ACHN (cell line): ENCODE measurements around the gene C10orf120.

Experiments
- DNase-seq: peaks from one replicate; pipeline ENCODE4 v3.0.0-alpha.2; 2015
- in situ Hi-C: cut with HindIII; loops from 2 replicates; pipeline ENCODE4 v1.10.0; 2017; ENCODE audit warnings: low sequenced_read_pairs, low pct_ligation_motif_present, low pct_unique_long_range_greater_than_20kb

The C10orf120 gene

DNA sequence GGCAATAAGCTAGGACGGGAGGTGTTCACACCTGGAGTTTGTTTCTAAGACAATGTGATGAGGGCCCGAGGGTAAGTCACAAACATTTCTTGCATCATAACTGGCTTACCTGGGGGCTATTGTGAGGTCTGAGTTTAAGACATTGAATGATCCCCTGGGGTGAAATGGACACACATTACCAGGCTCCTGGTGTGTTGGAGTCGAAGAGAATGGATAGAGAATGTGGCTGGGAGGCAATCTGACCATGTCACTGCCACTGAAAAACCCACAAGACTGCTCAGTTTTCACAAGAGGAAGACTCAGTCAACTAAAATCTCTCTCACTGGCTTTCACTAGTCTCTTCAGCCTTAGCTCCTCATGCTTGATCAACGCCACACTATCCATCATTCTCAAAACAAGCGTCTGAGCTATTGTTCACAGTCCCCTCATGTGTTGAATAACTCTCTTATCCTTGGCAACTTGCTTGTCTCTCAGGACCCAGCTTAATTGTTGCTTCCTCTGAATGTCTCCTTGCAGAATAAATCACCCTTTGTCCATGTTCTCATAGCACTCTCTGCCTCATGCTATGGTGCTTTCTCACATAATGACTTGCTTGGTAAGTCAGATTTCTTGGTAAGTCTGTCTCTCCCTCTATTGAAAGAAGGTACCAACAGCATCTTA, at the start of gene C10orf120:
Gene C10orf120, minus strand, starts transcription at position 51 of the 660 bp plus-strand sequence. CDS start 56 bp downstream, outside the sequence.
- in situ Hi-C loops, result no loop called here
- no peak for DNase-seq

DNA sequence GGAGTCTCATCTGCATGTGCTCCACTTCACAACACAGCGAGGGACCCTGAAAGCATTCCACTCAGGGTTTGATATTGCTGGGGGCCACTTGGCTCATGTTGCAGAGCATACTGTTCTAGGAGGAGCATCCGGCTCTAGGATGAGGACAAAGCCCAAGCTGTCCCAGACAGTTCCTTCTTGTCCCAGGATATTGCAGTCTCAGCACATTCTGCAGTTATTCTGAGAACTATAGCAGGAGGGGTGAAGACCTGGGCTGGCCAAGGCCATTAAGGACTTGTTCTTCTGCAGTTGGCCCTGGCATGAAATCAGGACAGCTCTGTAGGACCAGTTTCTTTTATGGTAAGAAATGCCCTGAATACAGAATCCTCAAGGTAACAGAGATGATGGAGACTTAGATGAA, 48.9 kb upstream of the C10orf120 start:
- no peak for DNase-seq
- in situ Hi-C loops, result no loop called here

GRCh38 chr10:122746408-122746807, 46.8 kb upstream of the C10orf120 start:
- DNase-seq, result no peak
- in situ Hi-C loops, result no loop called here

GRCh38 chr10:122744257-122744656, 44.6 kb upstream of the C10orf120 start:
- in situ Hi-C loops, result no loop called here

DNA sequence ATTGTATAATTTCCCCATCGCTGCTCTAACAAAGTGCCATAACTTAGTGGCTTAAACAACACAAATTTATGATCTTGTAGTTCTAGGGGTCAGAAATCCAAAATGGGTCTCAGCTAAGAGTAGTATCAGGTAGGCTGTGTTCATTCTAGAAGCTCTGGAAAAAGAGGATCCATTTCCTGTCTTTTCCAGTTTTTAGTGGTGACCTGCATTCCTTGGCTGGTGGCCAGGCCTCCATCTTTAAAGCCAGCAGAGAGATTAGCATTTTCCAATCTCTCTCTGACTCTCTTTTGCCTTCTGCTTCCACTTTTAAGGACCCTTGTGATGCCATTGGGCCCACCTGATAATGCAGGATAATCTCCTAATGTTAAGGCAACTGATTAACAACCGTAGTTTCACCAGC, 41.0 kb upstream of the C10orf120 start:
- DNase-seq, result no peak
- in situ Hi-C loops, result no loop called here

More at GRCh38 chr10:122744257-122744656, 44.6 kb upstream of the C10orf120 start:
- DNase-seq, result no peak

DNA sequence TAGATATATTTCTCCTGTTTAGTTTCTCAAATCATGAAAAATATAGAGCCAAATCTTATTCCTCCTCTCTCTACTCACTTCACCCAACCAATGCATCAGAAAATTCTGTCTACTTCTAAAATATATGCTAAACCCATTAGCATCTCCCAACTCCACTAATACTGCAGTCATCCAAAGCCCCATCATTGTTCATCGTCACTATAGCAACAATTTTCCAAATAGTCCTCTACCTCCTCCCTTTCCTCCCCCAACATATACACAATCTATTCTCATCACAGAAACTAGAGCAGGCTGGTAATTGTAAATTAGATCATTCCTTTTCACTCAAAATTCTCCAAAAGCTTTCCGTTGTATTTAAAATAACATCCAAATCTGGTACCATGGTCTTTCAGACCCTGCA, 38.4 kb upstream of the C10orf120 start:
- in situ Hi-C loops, result no loop called here
- no peak for DNase-seq

DNA sequence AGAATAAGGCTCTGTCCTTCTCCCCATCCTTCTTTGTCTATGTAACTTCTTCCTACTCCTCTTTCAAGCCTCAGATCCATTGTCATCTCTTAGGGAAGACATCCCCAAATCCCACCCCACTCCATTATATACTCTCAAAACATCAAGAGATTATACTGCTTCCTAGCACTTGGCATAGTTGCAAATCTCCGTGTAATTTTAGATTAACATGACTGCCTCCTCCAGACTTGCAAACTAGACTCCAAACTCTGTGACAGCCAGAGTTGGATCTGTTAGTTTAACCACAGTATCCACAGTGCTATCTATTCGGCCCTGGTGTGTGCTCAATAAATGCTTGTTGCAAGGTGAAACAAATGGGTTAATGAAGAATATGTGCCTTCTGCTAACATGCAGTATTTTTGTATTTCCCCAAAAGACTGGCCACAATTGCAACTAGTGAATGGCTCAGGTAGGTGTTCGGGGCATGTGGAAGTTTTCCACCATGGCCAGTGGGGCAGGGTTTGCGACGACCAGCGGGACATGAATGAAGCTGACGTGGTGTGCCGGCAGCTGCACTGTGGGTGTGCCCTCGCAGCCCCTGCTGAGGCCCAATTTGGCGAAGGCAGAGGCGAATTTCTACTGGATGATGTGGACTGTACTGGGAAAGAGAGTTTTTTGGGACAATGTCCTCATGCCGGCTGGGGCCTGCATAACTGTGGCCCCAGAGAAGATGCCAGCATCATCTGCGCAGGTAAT, 34.5 kb upstream of the C10orf120 start:
- no peak for DNase-seq
- in situ Hi-C loops, result no loop called here

- DNase-seq, result no peak
- in situ Hi-C loops, result no loop called here
Measured at GRCh38 chr10:122733443-122733842, 33.8 kb upstream of the C10orf120 start.

GRCh38 chr10:122730238-122730637, 30.6 kb upstream of the C10orf120 start:
- in situ Hi-C loops, result no loop called here
- no peak for DNase-seq

DNA sequence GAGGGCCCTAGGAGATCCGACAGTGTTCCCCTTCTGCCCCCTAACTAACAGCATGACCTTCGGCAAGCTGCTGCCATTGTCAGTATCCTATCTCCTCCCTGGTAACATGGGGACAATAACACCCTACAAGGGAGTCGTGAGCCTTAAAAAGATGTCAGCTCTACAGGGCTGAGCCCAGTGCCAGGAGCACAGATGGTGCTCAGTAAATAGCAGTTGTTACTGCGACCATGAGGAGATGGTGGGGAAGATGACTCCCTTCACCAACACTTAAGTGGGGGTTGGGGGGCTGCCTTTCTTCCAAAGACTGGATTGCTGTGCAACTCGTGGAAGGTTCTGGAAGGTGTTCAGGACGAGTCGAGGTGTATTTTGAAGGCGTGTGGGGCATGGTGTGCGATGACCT, 29.5 kb upstream of the C10orf120 start:
- no peak for DNase-seq
- in situ Hi-C loops, result no loop called here

DNA sequence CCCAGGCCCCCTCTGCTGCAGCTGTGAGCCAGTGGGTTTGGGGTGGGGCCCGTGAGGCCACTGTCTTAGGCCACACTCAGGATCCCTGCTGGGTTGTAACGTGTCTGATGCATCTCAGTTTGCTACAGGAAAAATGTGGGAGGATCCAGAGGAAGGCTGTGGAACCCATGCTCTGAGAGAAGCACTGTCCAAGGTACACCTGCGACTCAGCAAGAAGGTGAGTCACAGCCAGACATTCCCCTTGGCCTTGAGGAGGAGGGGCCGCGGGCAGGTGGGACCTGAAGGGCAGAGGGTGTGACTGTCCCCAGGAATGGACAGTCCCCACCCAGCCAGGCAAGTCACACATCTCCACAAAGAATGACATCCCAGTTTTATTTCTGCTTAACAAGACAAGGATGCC, 27.8 kb upstream of the C10orf120 start:
- DNase-seq, result no peak
- in situ Hi-C loops, result no loop called here

DNA sequence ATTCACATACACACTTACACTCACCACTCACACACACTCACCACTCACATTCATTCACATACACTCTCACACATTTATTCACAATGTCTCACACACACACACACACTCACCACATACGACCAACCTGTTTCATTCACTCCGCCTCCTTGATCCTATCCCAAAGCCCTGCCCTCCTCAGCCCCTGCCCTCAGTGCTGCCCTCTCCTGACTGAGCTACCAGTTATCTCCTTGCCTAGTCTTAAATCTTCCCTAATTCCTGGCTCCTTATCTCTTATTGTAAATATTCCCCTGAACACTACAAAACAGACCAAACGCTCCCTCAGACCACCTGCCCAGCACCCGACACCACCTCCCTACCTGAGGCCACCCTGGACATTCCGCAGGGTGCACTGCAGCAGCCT, 26.1 kb upstream of the C10orf120 start:
- in situ Hi-C loops, result no loop called here
- no peak for DNase-seq

DNA sequence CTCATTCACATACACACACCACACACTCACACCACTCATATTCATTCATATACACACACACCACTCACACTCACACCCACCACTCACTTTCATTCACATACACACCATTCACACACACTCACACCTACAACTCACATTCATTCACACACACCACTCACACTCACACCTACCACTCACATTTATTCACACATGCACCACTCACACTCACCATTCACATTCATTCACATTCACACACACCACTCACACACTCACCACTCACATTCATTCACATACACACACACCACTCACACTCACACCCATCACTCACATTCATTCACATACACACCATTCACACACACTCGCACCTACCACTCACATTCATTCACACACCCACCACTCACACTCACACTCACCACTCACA, 25.4 kb upstream of the C10orf120 start:
- in situ Hi-C loops, result no loop called here
- DNase-seq, result no peak

DNA sequence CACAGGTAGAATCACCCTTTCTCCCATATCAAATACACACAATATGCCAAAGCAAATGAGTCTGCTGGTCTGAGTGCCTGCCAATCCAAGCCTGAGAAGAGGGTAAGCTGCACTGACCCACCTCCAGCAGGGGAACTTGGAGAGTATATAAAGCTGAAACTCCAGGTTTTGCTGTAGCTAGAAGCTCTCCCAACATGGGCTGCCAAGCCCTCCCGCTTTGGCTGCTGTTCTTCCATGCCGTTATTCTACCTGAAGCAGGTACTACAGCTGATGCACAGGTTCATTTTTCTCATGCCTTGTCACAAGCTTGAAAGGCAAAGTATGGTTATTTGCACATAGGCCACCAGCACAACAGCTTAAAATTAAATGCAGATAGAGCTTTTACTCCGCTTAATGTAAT, 21.5 kb upstream of the C10orf120 start:
- in situ Hi-C loops, result no loop called here

DNA sequence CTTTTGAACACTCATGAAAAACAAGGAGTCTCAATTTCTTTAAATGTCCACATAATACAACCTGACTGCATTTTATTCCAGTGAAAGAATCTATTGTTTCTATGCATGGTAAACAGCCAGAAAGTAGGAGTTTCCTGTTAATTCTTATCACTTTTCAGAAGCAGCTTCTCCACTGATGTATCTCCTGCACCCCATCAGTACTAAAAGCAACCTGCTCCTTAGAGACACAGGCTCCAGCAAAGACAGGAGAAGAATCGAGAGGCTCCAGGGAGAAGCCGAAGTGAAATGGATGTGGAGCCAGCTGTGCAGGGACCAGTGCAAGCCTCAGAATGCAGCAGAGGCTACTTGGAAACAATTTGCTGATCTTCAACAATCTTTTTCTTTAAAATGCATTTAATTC, 16.4 kb upstream of the C10orf120 start:
- in situ Hi-C loops, result no loop called here
- DNase-seq, result no peak

More for the DNA sequence above, 21.5 kb upstream of the C10orf120 start:
- DNase-seq, result no peak

- in situ Hi-C loops, result no loop called here
- DNase-seq, result no peak
Measured at GRCh38 chr10:122715576-122715975, 15.9 kb upstream of the C10orf120 start.

DNA sequence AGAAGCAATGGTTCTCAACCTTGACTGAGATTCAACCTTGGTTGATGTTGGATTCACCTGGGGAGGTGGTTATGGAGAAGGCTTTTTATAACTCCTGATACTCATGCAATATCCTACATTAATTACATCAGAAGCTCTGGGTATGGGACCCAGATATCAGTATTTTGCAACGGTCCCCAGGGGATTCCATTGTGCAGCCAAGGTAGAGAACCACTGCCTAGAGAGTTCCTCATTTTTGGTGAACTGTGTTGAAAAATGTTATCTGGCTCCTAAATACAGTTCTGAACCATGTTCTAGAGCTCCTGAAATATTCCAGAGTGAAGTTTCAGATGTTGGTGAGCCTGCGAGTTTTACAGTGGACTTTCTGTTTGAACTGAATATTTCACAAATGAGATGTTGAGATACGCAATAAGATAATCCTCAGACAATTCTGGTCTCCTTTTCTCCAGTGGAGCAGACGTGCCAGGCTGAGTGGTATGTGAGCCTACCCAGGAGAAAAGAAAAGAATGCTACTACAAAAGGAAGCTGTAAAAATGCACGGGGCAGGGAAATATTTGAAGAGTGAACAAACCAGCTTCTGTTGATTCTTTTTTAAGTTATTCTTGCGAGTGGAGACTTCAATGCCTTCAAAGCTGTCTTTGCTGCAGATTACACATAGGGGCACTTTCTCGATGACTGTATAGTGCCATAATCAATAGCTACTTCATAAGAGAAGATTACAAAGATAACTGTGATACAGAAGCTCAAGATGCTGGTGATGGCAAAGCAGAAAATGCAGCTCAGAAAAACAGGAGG, 13.6 kb upstream of the C10orf120 start:
- no peak for DNase-seq
- in situ Hi-C loops, result no loop called here

GRCh38 chr10:122710576-122710975, 10.9 kb upstream of the C10orf120 start:
- DNase-seq, result no peak
- in situ Hi-C loops, result no loop called here

DNA sequence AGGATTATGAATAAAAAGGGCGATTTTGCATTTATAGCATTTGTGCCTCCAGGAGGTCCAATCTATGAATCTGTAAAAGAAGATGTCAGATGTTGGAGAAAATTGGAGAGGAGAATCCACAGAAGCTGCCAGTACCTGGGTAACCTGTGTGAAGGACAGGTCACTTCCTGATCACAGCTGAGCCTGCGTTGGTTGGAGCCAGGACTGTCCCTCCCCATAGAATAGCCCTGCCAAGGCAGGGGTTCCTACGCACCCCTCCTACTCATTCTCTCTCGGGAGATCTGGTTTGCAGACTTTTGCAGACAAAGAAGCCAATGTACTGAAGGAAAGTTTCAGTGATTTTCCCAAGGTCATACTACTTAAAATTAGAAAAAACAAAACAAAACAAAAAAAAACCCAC, 10.3 kb upstream of the C10orf120 start:
- DNase-seq, result no peak
- in situ Hi-C loops, result no loop called here
